Thyroid gland (tissue), 4 donors: ENCODE results near the gene PRKCA.

Experiments used
- POLR2A ChIP-seq, 2 donors: fragments of 450-650 bp; IDR thresholded peaks; one replicate each; pipeline ENCODE4 v1.6.1; 2017; ENCODE audit warnings: antibody characterized with exemption in 2 of 2, mild to moderate bottlenecking in 2 of 2, moderate library complexity in 1 of 2
- TF ChIP-seq, protein P1 (sequence below), 6 experiments: fragments of 200-600 bp in 3 of 6; fragments of 450-650 bp in 3 of 6; sonication (generic) in 3 of 6; IDR thresholded peaks; one replicate each; pipeline ENCODE4 v1.5.1; 2016 to 2019; ENCODE audit warnings: antibody characterized with exemption in 6 of 6, mild to moderate bottlenecking in 2 of 6, inconsistent platforms in 1 of 6, moderate library complexity in 1 of 6

DNA sequence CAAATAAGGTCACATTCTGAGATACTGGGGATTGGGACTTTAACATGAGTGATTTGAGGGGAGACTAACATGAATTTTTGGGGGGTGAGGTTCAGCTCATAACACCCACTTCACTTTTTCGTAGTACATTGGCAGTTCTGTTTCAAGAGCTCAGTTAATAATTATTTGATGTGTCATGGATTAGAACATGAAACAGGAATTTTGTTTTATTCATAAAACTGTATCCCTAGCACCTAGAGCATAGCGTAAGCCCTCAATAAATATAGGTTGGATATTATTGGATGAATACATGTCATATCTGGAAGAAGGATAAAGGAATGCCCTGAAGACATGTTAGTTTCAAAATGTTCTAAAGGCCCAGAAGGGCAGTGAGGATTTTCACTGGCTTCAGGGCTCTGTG lies 119.8 kb downstream of the PRKCA start:
- TF ChIP-seq, protein P1, sequence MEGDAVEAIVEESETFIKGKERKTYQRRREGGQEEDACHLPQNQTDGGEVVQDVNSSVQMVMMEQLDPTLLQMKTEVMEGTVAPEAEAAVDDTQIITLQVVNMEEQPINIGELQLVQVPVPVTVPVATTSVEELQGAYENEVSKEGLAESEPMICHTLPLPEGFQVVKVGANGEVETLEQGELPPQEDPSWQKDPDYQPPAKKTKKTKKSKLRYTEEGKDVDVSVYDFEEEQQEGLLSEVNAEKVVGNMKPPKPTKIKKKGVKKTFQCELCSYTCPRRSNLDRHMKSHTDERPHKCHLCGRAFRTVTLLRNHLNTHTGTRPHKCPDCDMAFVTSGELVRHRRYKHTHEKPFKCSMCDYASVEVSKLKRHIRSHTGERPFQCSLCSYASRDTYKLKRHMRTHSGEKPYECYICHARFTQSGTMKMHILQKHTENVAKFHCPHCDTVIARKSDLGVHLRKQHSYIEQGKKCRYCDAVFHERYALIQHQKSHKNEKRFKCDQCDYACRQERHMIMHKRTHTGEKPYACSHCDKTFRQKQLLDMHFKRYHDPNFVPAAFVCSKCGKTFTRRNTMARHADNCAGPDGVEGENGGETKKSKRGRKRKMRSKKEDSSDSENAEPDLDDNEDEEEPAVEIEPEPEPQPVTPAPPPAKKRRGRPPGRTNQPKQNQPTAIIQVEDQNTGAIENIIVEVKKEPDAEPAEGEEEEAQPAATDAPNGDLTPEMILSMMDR (IDR thresholded peaks at IDR 0.05) = no peak
- TF ChIP-seq POLR2A (IDR thresholded peaks at IDR 0.05) = no peak
